Gastroesophageal sphincter (tissue), 3 donors: ENCODE measurements around the gene ARTN.

Source experiments
- EP300 ChIP-seq: sonication (generic); formaldehyde crosslinking; IDR thresholded peaks from one replicate; pipeline ENCODE4 v1.6.1; 2017; ENCODE audit warnings: antibody characterized with exemption, mild to moderate bottlenecking
- POLR2A ChIP-seq, 2 donors: fragments of 450-650 bp; IDR thresholded peaks; one replicate each; pipeline ENCODE4 v1.6.1; 2017; ENCODE audit warnings: antibody characterized with exemption in 2 of 2, mild to moderate bottlenecking in 2 of 2, moderate library complexity in 1 of 2
- POLR2AphosphoS5 ChIP-seq: sonication (generic); formaldehyde crosslinking; IDR thresholded peaks from one replicate; pipeline ENCODE4 v1.6.1; 2017; ENCODE audit warnings: antibody characterized with exemption
- TF ChIP-seq, protein P1 (sequence below), 4 experiments: fragments of 200-600 bp in 2 of 4; fragments of 450-650 bp in 2 of 4; sonication (generic) in 1 of 4; IDR thresholded peaks; one replicate each; pipeline ENCODE4 v1.5.1; 2017 to 2019; ENCODE audit warnings: antibody characterized with exemption in 4 of 4, mild to moderate bottlenecking in 2 of 4, moderate library complexity in 2 of 4

DNA sequence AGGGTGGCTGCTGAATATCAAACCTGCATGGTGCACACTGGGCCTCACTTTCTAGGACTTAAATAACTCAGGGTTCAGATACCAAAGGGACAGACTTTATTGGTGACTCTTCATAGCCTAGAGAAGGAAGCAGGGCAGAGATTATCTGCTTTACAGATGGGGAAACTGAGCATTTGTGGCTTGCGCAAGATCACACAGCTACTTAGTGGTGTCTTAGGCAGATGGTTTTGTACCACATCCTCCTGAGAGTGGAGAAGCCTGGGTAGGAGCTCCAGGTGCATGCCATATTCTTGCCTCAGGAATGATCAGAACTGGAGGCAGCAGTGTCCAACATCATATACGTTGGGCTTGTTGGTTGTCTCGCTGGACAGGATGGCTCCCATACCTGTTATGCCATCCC is 29.4 kb downstream of the ARTN start:
- TF ChIP-seq, protein P1, sequence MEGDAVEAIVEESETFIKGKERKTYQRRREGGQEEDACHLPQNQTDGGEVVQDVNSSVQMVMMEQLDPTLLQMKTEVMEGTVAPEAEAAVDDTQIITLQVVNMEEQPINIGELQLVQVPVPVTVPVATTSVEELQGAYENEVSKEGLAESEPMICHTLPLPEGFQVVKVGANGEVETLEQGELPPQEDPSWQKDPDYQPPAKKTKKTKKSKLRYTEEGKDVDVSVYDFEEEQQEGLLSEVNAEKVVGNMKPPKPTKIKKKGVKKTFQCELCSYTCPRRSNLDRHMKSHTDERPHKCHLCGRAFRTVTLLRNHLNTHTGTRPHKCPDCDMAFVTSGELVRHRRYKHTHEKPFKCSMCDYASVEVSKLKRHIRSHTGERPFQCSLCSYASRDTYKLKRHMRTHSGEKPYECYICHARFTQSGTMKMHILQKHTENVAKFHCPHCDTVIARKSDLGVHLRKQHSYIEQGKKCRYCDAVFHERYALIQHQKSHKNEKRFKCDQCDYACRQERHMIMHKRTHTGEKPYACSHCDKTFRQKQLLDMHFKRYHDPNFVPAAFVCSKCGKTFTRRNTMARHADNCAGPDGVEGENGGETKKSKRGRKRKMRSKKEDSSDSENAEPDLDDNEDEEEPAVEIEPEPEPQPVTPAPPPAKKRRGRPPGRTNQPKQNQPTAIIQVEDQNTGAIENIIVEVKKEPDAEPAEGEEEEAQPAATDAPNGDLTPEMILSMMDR (IDR thresholded peaks at IDR 0.05) = no peak
- TF ChIP-seq POLR2A (IDR thresholded peaks at IDR 0.05) (no peak), POLR2AphosphoS5 (no peak), EP300 (no peak)
